Neuronal stem cell (in vitro differentiated cells): ENCODE results near the gene NT5DC2.

Experiments
- DNase-seq: peaks from one replicate; pipeline ENCODE4 v3.0.0-alpha.2; 2013; ENCODE audit warnings: low spot score
- H2AFZ ChIP-seq: one replicate; pipeline ENCODE4 v1.6.1; 2013; ENCODE audit warnings: mild to moderate bottlenecking, low read length, inconsistent platforms
- H2AK5ac ChIP-seq: 2 replicates; pipeline ENCODE4 v1.6.1; 2013; ENCODE audit warnings: low read depth, mild to moderate bottlenecking, inconsistent platforms, low read length, moderate library complexity, mixed read lengths
- H2BK120ac ChIP-seq: 2 replicates; pipeline ENCODE4 v1.6.1; 2013; ENCODE audit warnings: low read depth, mild to moderate bottlenecking, inconsistent platforms, low read length, moderate library complexity, mixed read lengths
- H2BK12ac ChIP-seq: one replicate; pipeline ENCODE4 v1.6.1; 2013; ENCODE audit warnings: low read length, inconsistent platforms
- H2BK15ac ChIP-seq: 2 replicates; pipeline ENCODE4 v1.6.1; 2013; ENCODE audit warnings: mild to moderate bottlenecking, low read length, inconsistent platforms, mixed read lengths
- H2BK5ac ChIP-seq: one replicate; pipeline ENCODE4 v1.6.1; 2013; ENCODE audit warnings: inconsistent platforms, mild to moderate bottlenecking, low read length, moderate library complexity
- H3K14ac ChIP-seq: one replicate; pipeline ENCODE4 v1.6.1; 2013; ENCODE audit warnings: low read length, inconsistent platforms
- H3K18ac ChIP-seq: 2 replicates; pipeline ENCODE4 v1.6.1; 2013; ENCODE audit warnings: low read length, inconsistent platforms
- H3K23ac ChIP-seq: 2 replicates; pipeline ENCODE4 v1.6.1; 2013; ENCODE audit warnings: low read depth, mild to moderate bottlenecking, mixed read lengths, low read length, inconsistent platforms; ENCODE audit not compliant: poor library complexity
- H3K27ac ChIP-seq: replicated peaks from 3 replicates; pipeline ENCODE4 v1.5.1; 2013; ENCODE audit warnings: low read length, inconsistent platforms
- H3K27me3 ChIP-seq, 3 experiments: 2 replicates each; pipeline ENCODE4 v1.6.1; 2013; ENCODE audit warnings: low read length in 3 of 3, mild to moderate bottlenecking in 2 of 3, inconsistent platforms in 1 of 3, low read depth in 1 of 3, mixed read lengths in 1 of 3, moderate library complexity in 1 of 3; ENCODE audit not compliant: control insufficient read depth in 3 of 3, insufficient read depth in 3 of 3
- H3K36me3 ChIP-seq, 2 donors: replicated peaks in 1 of 2; 2 replicates each; pipeline ENCODE4 v1.6.1; 2013; ENCODE audit warnings: low read length in 2 of 2; ENCODE audit not compliant: control insufficient read depth in 2 of 2, insufficient read depth in 2 of 2
- H3K4ac ChIP-seq: 2 replicates; pipeline ENCODE4 v1.6.1; 2013; ENCODE audit warnings: inconsistent platforms, mild to moderate bottlenecking, low read length, moderate library complexity
- H3K4me1 ChIP-seq, 2 donors: 1 replicate in 1 of 2; 2 replicates in 1 of 2; pipeline ENCODE4 v1.6.1; 2013; ENCODE audit warnings: low read length in 2 of 2, low read depth in 1 of 2; ENCODE audit not compliant: control insufficient read depth in 2 of 2, insufficient read depth in 1 of 2
- H3K4me2 ChIP-seq: one replicate; pipeline ENCODE4 v1.6.1; 2013; ENCODE audit warnings: mild to moderate bottlenecking, low read length, inconsistent platforms; ENCODE audit not compliant: insufficient read depth, poor library complexity, severe bottlenecking
- H3K4me3 ChIP-seq, 2 donors: 2 replicates each; pipeline ENCODE4 v1.5.1; 2013; ENCODE audit warnings: low read length in 2 of 2, mild to moderate bottlenecking in 2 of 2, inconsistent platforms in 1 of 2, moderate library complexity in 1 of 2
- H3K79me1 ChIP-seq: one replicate; pipeline ENCODE4 v1.6.1; 2013; ENCODE audit warnings: low read depth, mild to moderate bottlenecking, inconsistent platforms, low read length, moderate library complexity
- H3K9ac ChIP-seq: one replicate; pipeline ENCODE4 v1.6.1; 2013; ENCODE audit warnings: mild to moderate bottlenecking, low read depth, low read length, inconsistent platforms; ENCODE audit not compliant: poor library complexity
- H3K9me3 ChIP-seq, 2 donors: replicated peaks in 1 of 2; 2 replicates each; pipeline versions ENCODE3 to v1.6.1; 2013; ENCODE audit warnings: low read length in 2 of 2, mild to moderate bottlenecking in 2 of 2, inconsistent platforms in 1 of 2, low read depth in 1 of 2, mixed read lengths in 1 of 2, moderate library complexity in 1 of 2; ENCODE audit not compliant: control insufficient read depth in 2 of 2, insufficient read depth in 1 of 2
- H4K8ac ChIP-seq: one replicate; pipeline ENCODE4 v1.6.1; 2013; ENCODE audit warnings: low read depth, mild to moderate bottlenecking, inconsistent platforms, low read length, moderate library complexity
- H4K91ac ChIP-seq: one replicate; pipeline ENCODE4 v1.6.1; 2013; ENCODE audit warnings: low read length, low read depth, mild to moderate bottlenecking, inconsistent platforms; ENCODE audit not compliant: poor library complexity
- WGBS, 2 donors: extraction: QIAGEN DNeasy Blood & Tissue Kit; methylation state at CpG; one replicate each; pipeline ENCODE4 v1.1.7; 2013; ENCODE audit warnings: missing lambda C conversion rate in 2 of 2, mixed read lengths in 1 of 2; ENCODE audit not compliant: insufficient read length in 2 of 2, insufficient replicate concordance in 1 of 2; ENCODE audit errors: extremely low coverage in 2 of 2; 5-methylcytosine and 5-hydroxymethylcytosine counted together

The NT5DC2 gene

DNA sequence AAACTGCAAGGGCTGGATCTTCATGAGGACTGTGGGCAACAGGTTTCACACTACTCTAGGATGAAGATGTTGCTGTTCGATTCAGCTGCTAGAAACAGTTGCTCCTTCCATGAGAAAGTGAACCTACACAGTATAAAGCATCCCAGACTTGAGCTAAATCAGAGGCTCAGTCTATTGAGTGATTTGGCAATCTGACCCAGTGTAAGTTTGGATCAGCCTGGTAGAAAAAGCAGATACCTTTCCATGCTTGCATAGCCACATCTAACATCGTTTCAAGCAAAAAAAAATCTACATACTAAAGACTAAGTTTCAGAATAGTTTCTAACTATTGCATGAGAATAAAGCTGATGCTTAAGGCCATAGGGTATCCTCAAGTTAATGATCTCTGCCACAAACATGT is 7.4 kb upstream of the NT5DC2 start:
- no peak overlapping the region for H3K14ac ChIP-seq
- no peak overlapping the region for H3K27ac ChIP-seq
- no peaks in the 10 kb centered on the region for H3K9me3 ChIP-seq
- no peak overlapping the region for H3K4ac ChIP-seq
- peaks cover 11 to 13% of the 10 kb centered on the region in 2 donors for H3K4me1 ChIP-seq
- no peaks in the 10 kb centered on the region for H3K27me3 ChIP-seq
- H3K23ac ChIP-seq: no peak overlapping the region
- no peak overlapping the region for H3K4me3 ChIP-seq
- DNase-seq: no peak
- peaks cover 4 to 68% of the 10 kb centered on the region in 2 donors for H3K36me3 ChIP-seq
- H3K18ac ChIP-seq: no peak overlapping the region
- no peak overlapping the region for H2BK15ac ChIP-seq
- H3K9ac ChIP-seq: no peak overlapping the region
- H3K4me2 ChIP-seq: no peak overlapping the region
- H2AK5ac ChIP-seq: no peak overlapping the region
- no peak overlapping the region for H4K8ac ChIP-seq
- no peak overlapping the region for H2AFZ ChIP-seq
- peaks cover 7% of the 10 kb centered on the region for H3K79me1 ChIP-seq
- H2BK5ac ChIP-seq: no peak overlapping the region
- H2BK12ac ChIP-seq: no peak overlapping the region
- no peak overlapping the region for H2BK120ac ChIP-seq
- WGBS, 2 donors: no CpG with 5 or more reads among the region's 2 CpGs
- no peak overlapping the region for H4K91ac ChIP-seq

DNA sequence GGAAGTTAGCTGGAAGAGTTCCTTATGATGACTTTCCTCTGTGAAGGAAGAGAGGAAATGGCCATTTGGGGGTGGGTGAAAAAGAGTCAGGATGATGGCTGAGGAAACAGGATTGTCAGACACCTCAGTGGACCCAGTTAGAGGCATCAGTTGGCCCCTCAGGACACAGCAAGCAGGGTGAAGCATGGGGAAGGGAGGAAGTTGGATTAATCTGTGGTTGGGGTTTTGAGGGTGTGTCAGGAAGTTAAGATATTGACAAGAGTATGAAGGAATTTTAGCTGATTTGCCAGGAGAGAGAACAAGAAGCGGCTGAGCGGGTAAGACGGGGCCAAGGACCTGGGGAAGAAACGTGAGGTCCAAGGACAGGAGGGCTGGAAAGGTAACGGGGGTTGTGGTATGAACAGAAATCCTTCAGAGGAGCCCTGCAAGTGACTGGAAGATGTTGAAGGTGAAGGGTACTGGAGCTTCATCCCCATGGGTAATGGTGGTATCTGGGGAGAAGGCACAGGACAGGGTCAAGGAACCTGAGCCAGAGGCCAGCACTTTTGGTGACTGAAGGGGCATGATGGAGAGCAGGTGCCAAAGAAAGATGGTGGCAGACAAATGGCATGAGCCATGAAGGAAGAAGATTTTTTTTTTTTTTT is 5.5 kb upstream of the NT5DC2 start:
- no CpG with 5 or more reads among the region's 5 CpGs for WGBS, 2 donors
- Histone ChIP-seq H2AFZ (no peak overlapping the region), H3K79me1 (peaks cover 7% of the 10 kb centered on the region), H4K91ac (no peak overlapping the region), H2AK5ac (no peak overlapping the region), H2BK5ac (no peak overlapping the region), H2BK12ac (no peak overlapping the region), H3K9ac (no peak overlapping the region), H3K36me3 (peaks cover 2 to 48% of the 10 kb centered on the region in 2 donors), H3K14ac (no peak overlapping the region), H3K4ac (no peak overlapping the region), H2BK15ac (no peak overlapping the region), H3K23ac (no peak overlapping the region), H3K9me3 (no peaks in the 10 kb centered on the region), H3K18ac (no peak overlapping the region), H3K27me3 (no peaks in the 10 kb centered on the region), H3K4me3 (no peak overlapping the region), H3K27ac (no peak overlapping the region), H3K4me2 (no peak overlapping the region), H4K8ac (no peak overlapping the region), H2BK120ac (no peak overlapping the region), H3K4me1 (peaks cover 15 to 17% of the 10 kb centered on the region in 2 donors)
- no peak for DNase-seq

GRCh38 chr3:52537726-52538421 is 4.2 kb upstream of the NT5DC2 start:
- Histone ChIP-seq H3K18ac (no peak overlapping the region), H2BK120ac (no peak overlapping the region), H4K91ac (no peak overlapping the region), H4K8ac (no peak overlapping the region), H3K23ac (no peak overlapping the region), H2AK5ac (no peak overlapping the region), H3K36me3 (peaks cover 2 to 37% of the 10 kb centered on the region in 2 donors), H2BK15ac (no peak overlapping the region), H3K4me2 (peak overlapping the region; percentile 69), H3K27ac (no peak overlapping the region), H3K14ac (no peak overlapping the region), H2BK5ac (no peak overlapping the region), H3K4me3 (peak overlapping the region in 1 of 2 donors; percentile 88), H3K27me3 (no peaks in the 10 kb centered on the region), H3K9ac (peak overlapping the region; percentile 78), H3K9me3 (no peaks in the 10 kb centered on the region), H3K79me1 (peaks cover 8% of the 10 kb centered on the region), H2BK12ac (no peak overlapping the region), H3K4ac (no peak overlapping the region), H2AFZ (no peak overlapping the region), H3K4me1 (peaks cover 15 to 17% of the 10 kb centered on the region in 2 donors)
- no peak for DNase-seq
- no CpG with 5 or more reads among the region's 7 CpGs for WGBS, 2 donors

DNA sequence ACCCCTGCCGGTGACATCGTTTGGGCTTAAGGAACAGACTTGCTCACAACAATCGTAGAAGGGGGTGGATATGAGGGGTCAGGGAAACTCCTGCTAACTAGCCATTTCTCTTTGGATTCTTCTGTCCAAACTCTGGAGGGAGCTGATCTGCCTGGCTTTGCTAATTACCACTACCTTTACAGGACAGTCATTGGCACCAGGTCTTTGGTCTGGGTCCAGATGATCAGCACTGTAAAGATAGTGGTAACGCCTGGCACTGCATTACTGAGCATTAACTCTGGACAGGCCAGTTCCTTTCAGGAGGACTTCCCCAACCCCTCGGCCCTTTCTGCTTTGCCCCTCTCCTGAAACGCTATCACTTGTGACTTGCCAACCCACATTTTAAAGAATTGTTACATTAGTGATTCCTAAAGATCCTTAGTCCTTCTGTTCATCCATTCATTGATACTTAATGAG is 3.5 kb upstream of the NT5DC2 start:
- Histone ChIP-seq H3K9ac (peak overlapping the region; percentile 85), H3K9me3 (no peaks in the 10 kb centered on the region), H2BK15ac (no peak overlapping the region), H3K4ac (no peak overlapping the region), H3K27ac (no peak overlapping the region), H3K27me3 (no peaks in the 10 kb centered on the region), H2AK5ac (no peak overlapping the region), H3K4me1 (peaks cover 18 to 23% of the 10 kb centered on the region in 2 donors), H3K4me2 (peak overlapping the region; percentile 69), H3K23ac (no peak overlapping the region), H4K91ac (no peak overlapping the region), H4K8ac (no peak overlapping the region), H2BK120ac (no peak overlapping the region), H3K4me3 (peak overlapping the region; percentile 88 to 91), H3K79me1 (peaks cover 10% of the 10 kb centered on the region), H2AFZ (peak overlapping the region; percentile 88), H2BK12ac (no peak overlapping the region), H2BK5ac (no peak overlapping the region), H3K36me3 (peaks cover 2 to 34% of the 10 kb centered on the region in 2 donors), H3K14ac (no peak overlapping the region), H3K18ac (no peak overlapping the region)
- DNase-seq: no peak
- no CpG with 5 or more reads among the region's 6 CpGs for WGBS, 2 donors
